RWPE1 (cell line): ENCODE data around the gene F3.

Experiments
- CTCF ChIA-PET: fragments of 350-600 bp; sonication (Branson Sonifier 250); formaldehyde crosslinking; extraction: SDS; loops from one replicate; lab custom pipeline; 2021; lab: Yijun Ruan, JAX
- POLR2A ChIA-PET: fragments of 400-600 bp; formaldehyde crosslinking; extraction: SDS; loops from one replicate; lab custom pipeline; 2020; ENCODE audit warnings: antibody characterized with exemption; ENCODE audit not compliant: low non-redundant PET; lab: Yijun Ruan, JAX
- DNase-seq: peaks from one replicate; pipeline ENCODE4 v3.0.0; 2012; ENCODE audit warnings: low spot score
- H3K27ac ChIP-seq: fragments of 450-650 bp; 2 replicates; pipeline ENCODE4 v1.5.1; 2017
- TF ChIP-seq, protein P1 (sequence below): fragments of 450-650 bp; conservative IDR thresholded peaks from 2 replicates; pipeline ENCODE4 v1.5.1; 2017; ENCODE audit warnings: low read depth, mild to moderate bottlenecking

F3 gene

GRCh38 chr1:94490556-94490955 lies 51.0 kb downstream of the F3 start:
- CTCF ChIA-PET: no interaction called here

DNA sequence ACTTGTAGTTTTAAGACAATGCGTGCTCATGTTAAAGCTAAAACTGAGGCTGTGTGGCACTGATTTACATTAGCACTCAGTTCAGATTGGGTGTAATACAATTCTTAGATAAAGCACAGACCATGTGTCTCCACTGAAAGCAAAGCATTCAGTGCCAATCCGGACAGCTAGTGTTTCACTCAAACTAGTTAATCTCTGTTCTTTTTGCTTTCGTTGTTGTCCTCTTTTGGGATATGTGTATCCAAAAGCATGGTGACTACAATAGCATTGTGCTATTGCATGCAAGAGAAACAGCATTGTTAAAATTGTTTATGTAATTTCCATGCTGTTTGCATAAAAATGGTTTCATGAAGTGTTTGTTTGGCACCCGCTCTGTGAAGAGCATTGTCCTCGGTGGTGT lies 54.6 kb downstream of the F3 start:
- DNase-seq: no peak
- H3K27ac ChIP-seq: no peak overlapping the region
- TF ChIP-seq, protein P1, sequence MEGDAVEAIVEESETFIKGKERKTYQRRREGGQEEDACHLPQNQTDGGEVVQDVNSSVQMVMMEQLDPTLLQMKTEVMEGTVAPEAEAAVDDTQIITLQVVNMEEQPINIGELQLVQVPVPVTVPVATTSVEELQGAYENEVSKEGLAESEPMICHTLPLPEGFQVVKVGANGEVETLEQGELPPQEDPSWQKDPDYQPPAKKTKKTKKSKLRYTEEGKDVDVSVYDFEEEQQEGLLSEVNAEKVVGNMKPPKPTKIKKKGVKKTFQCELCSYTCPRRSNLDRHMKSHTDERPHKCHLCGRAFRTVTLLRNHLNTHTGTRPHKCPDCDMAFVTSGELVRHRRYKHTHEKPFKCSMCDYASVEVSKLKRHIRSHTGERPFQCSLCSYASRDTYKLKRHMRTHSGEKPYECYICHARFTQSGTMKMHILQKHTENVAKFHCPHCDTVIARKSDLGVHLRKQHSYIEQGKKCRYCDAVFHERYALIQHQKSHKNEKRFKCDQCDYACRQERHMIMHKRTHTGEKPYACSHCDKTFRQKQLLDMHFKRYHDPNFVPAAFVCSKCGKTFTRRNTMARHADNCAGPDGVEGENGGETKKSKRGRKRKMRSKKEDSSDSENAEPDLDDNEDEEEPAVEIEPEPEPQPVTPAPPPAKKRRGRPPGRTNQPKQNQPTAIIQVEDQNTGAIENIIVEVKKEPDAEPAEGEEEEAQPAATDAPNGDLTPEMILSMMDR: no peak
- POLR2A ChIA-PET: no interaction called here
- CTCF ChIA-PET: no interaction called here

More at GRCh38 chr1:94490556-94490955, 51.0 kb downstream of the F3 start:
- no peak overlapping the region for H3K27ac ChIP-seq
- POLR2A ChIA-PET: no interaction called here
- DNase-seq: no peak
- TF ChIP-seq, protein P1: no peak

DNA sequence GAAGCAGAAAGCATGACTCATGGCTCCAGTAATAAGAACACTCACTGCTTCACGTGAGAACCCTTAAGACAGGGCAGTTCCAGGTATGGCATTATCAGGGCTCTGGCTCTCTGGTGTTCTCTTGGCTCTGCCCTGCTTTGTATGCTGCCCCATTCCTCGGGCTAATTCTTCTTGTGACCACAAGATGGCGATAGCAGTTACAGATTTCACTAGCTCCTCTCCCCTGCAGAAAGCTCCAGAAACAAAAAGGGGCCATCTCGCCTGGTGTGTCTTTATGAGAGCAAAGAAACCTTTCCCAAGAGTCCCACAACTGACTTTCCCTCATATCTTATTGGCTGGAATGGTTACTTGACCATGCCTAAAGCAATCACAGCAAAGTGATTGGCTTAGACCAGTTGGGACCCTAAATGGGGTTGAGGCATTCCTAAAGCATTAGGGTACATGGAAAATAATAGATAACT lies 60.1 kb downstream of the F3 start:
- DNase-seq: peak; percentile 75
- H3K27ac ChIP-seq: no peak overlapping the region
- TF ChIP-seq, protein P1: peak; percentile 84
- POLR2A ChIA-PET: interaction anchor here (0.5 kb wide), 1 partner anchor 301 kb away, joined by 5 read pairs; no protein-coding TSS in a partner anchor
- CTCF ChIA-PET: interaction anchor here (0.5 to 1.6 kb wide), 11 partner anchors 11 to 322 kb away, joined by 3 to 13 read pairs (median 4); no protein-coding TSS in a partner anchor

GRCh38 chr1:94479682-94480081 lies 61.9 kb downstream of the F3 start:
- POLR2A ChIA-PET: no interaction called here
- H3K27ac ChIP-seq: no peak overlapping the region
- TF ChIP-seq, protein P1: no peak
- no peak for DNase-seq
- CTCF ChIA-PET: no interaction called here
